H9 (cell line): ENCODE data around the gene CDC42EP5. TPM values are rescaled to one million over a fixed set of nuclear protein-coding genes. Genes with fewer than 3 reads are reported as not detected.

Experiments used
- DNase-seq: peaks from one replicate; pipeline ENCODE4 v3.0.0-alpha.2; 2017
- H2AFZ ChIP-seq: one replicate; pipeline ENCODE4 v1.6.1; 2013; ENCODE audit warnings: mild to moderate bottlenecking, low read length, control low read depth, moderate library complexity
- H2AK5ac ChIP-seq: 2 replicates; pipeline ENCODE4 v1.6.1; 2013; ENCODE audit warnings: low read length, control low read depth, mixed read lengths; ENCODE audit not compliant: insufficient read length
- H2BK120ac ChIP-seq: one replicate; pipeline ENCODE4 v1.6.1; 2013; ENCODE audit warnings: low read depth, mild to moderate bottlenecking, low read length, control low read depth, inconsistent platforms; ENCODE audit not compliant: poor library complexity, severe bottlenecking
- H2BK12ac ChIP-seq: 2 replicates; pipeline ENCODE4 v1.6.1; 2013; ENCODE audit warnings: low read length, control low read depth, mixed read lengths, low read depth; ENCODE audit not compliant: insufficient read length
- H2BK15ac ChIP-seq: 2 replicates; pipeline ENCODE4 v1.6.1; 2013; ENCODE audit warnings: low read depth, low read length, control low read depth
- H2BK20ac ChIP-seq: one replicate; pipeline ENCODE4 v1.6.1; 2013; ENCODE audit warnings: low read depth, mild to moderate bottlenecking, low read length, control low read depth, inconsistent platforms; ENCODE audit not compliant: poor library complexity, severe bottlenecking
- H2BK5ac ChIP-seq: 2 replicates; pipeline ENCODE4 v1.6.1; 2013; ENCODE audit warnings: low read length, control low read depth, mixed read lengths; ENCODE audit not compliant: insufficient read length
- H3K14ac ChIP-seq: 2 replicates; pipeline ENCODE4 v1.6.1; 2013; ENCODE audit warnings: low read length, control low read depth; ENCODE audit not compliant: insufficient read depth
- H3K18ac ChIP-seq: 2 replicates; pipeline ENCODE4 v1.6.1; 2013; ENCODE audit warnings: low read depth, mild to moderate bottlenecking, mixed read lengths, low read length, control low read depth; ENCODE audit not compliant: insufficient read length
- H3K23ac ChIP-seq: 2 replicates; pipeline ENCODE4 v1.6.1; 2013; ENCODE audit warnings: low read length, control low read depth, mixed read lengths, low read depth; ENCODE audit not compliant: insufficient read length
- H3K23me2 ChIP-seq: 2 replicates; pipeline ENCODE4 v1.6.1; 2013; ENCODE audit warnings: low read depth, mild to moderate bottlenecking, mixed read lengths, low read length, control low read depth; ENCODE audit not compliant: insufficient read length, poor library complexity, severe bottlenecking
- H3K27ac ChIP-seq: 2 replicates; pipeline ENCODE4 v1.5.1; 2013; ENCODE audit warnings: low read length, control low read depth, mixed read lengths, low read depth; ENCODE audit not compliant: insufficient read length
- H3K27me3 ChIP-seq: 2 replicates; pipeline ENCODE4 v1.6.1; 2013; ENCODE audit warnings: low read length, control low read depth, inconsistent platforms; ENCODE audit not compliant: insufficient read depth
- H3K4ac ChIP-seq: 2 replicates; pipeline ENCODE4 v1.6.1; 2013; ENCODE audit warnings: low read depth, mild to moderate bottlenecking, control low read depth, inconsistent platforms, low read length, moderate library complexity
- H3K4me1 ChIP-seq: 2 replicates; pipeline ENCODE4 v1.6.1; 2013; ENCODE audit warnings: low read length, control low read depth, inconsistent platforms; ENCODE audit not compliant: insufficient read depth
- H3K4me2 ChIP-seq: 2 replicates; pipeline ENCODE4 v1.6.1; 2013; ENCODE audit warnings: low read length, control low read depth, mixed read lengths; ENCODE audit not compliant: insufficient read length, insufficient read depth
- H3K56ac ChIP-seq: 2 replicates; pipeline ENCODE4 v1.6.1; 2013; ENCODE audit warnings: low read depth, mild to moderate bottlenecking, mixed read lengths, low read length, control low read depth; ENCODE audit not compliant: insufficient read length
- H3K79me1 ChIP-seq: 2 replicates; pipeline ENCODE4 v1.6.1; 2013; ENCODE audit warnings: low read depth, mild to moderate bottlenecking, moderate library complexity, low read length, control low read depth, inconsistent platforms; ENCODE audit not compliant: insufficient read depth, poor library complexity, severe bottlenecking
- H3K79me2 ChIP-seq: 2 replicates; pipeline ENCODE4 v1.6.1; 2013; ENCODE audit warnings: low read length, control low read depth, inconsistent platforms; ENCODE audit not compliant: insufficient read depth
- H3K9ac ChIP-seq: 2 replicates; pipeline ENCODE4 v1.6.1; 2013; ENCODE audit warnings: low read length, control low read depth, mixed read lengths; ENCODE audit not compliant: insufficient read length; ENCODE audit errors: extremely low read depth
- H3K9me3 ChIP-seq: one replicate; pipeline ENCODE4 v1.6.1; 2013; ENCODE audit warnings: low read depth, low read length, inconsistent platforms; ENCODE audit not compliant: control insufficient read depth
- H3T11ph ChIP-seq: one replicate; pipeline ENCODE4 v1.6.1; 2013; ENCODE audit warnings: mild to moderate bottlenecking, low read length, control low read depth, inconsistent platforms
- H4K20me1 ChIP-seq: one replicate; pipeline ENCODE4 v1.6.1; 2013; ENCODE audit not compliant: control insufficient read depth, insufficient read length, insufficient read depth
- H4K5ac ChIP-seq: 2 replicates; pipeline ENCODE4 v1.6.1; 2013; ENCODE audit warnings: low read depth, mild to moderate bottlenecking, mixed read lengths, low read length, control low read depth; ENCODE audit not compliant: insufficient read length
- H4K8ac ChIP-seq: replicated peaks from 2 replicates; pipeline ENCODE4 v1.6.1; 2013; ENCODE audit warnings: low read length, control low read depth, mixed read lengths, low read depth; ENCODE audit not compliant: insufficient read length
- H4K91ac ChIP-seq: 2 replicates; pipeline ENCODE4 v1.6.1; 2013; ENCODE audit warnings: low read depth, mild to moderate bottlenecking, moderate library complexity, mixed read lengths, low read length, control low read depth; ENCODE audit not compliant: insufficient read length
- H3K27ac Mint-ChIP-seq, 3 experiments: 2 replicates in 2 of 3; 3 replicates in 1 of 3; pipeline ENCODE4 v1.8.0; 2020 to 2021; ENCODE audit warnings: mixed read lengths in 3 of 3, mild to moderate bottlenecking in 1 of 3, moderate library complexity in 1 of 3
- H3K27me3 Mint-ChIP-seq: 2 replicates; pipeline ENCODE4 v1.8.0; 2021; ENCODE audit warnings: low read depth, mild to moderate bottlenecking, moderate library complexity, mixed read lengths
- H3K36me3 Mint-ChIP-seq, 3 experiments: 2 replicates in 2 of 3; 3 replicates in 1 of 3; pipeline ENCODE4 v1.8.0; 2020 to 2021; ENCODE audit warnings: low read depth in 3 of 3, mixed read lengths in 3 of 3; ENCODE audit not compliant: insufficient read depth in 1 of 3
- H3K4me1 Mint-ChIP-seq, 2 experiments: 2 replicates each; pipeline ENCODE4 v1.8.0; 2020; ENCODE audit warnings: mixed read lengths in 2 of 2
- H3K4me3 Mint-ChIP-seq, 2 experiments: 2 replicates in 1 of 2; 3 replicates in 1 of 2; pipeline ENCODE4 v1.8.0; 2020 to 2021; ENCODE audit warnings: mild to moderate bottlenecking in 2 of 2, mixed read lengths in 2 of 2, moderate library complexity in 1 of 2
- H3K9me3 Mint-ChIP-seq, 2 experiments: 2 replicates in 1 of 2; 3 replicates in 1 of 2; pipeline ENCODE4 v1.8.0; 2020; ENCODE audit warnings: mild to moderate bottlenecking in 2 of 2, mixed read lengths in 2 of 2, moderate library complexity in 1 of 2
- WGBS: extraction: QIAGEN DNeasy Blood & Tissue Kit; methylation state at CpG from one replicate; pipeline ENCODE4 v1.1.7; 2013; ENCODE audit warnings: missing lambda C conversion rate, low lambda C conversion rate, mixed read lengths; ENCODE audit not compliant: insufficient read length; ENCODE audit errors: extremely low coverage; 5-methylcytosine and 5-hydroxymethylcytosine counted together
- total RNA-seq: library from RNA; stranded (reverse); gene quantifications from 2 replicates; pipeline ENCODE4 v1.2.1, GENCODE V29; 2021
- TF ChIP-seq, protein P1 (sequence below): fragments of 200-600 bp; sonication (generic); conservative IDR thresholded peaks from 3 replicates; pipeline ENCODE4 v1.8.0; 2021; ENCODE audit warnings: antibody characterized with exemption, mild to moderate bottlenecking

The CDC42EP5 gene
- total RNA-seq, 1 experiment from 2014 or later = 1.6 TPM

DNA sequence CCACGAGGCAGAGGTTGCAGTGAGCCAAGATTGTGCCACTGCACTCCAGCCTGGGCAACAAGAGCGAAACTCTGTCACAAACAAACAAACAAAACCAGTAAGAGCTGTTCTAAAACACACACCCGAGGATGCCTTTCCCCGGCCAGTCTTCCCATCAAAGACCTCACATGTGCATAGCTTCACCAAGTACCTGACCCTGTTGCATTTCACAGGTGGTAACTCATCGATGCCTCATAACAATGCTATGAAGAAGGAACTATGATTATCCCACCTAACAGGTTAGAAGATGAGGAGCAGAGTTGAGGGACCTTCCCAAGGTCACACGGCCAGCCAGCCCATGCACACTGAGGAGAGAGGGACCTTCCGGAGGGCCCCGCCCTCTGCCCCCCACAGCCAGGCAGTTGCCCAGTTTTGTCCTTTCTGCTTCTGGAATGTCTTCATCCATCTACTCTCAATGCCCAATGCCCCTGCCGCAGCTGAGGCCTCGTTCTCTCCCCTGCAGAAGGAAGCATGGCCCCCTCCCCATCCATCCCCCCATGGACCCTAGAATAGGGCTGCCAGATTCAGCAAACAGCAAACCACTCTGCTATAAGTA is 40.9 kb downstream of the CDC42EP5 start:
- no CpG with 5 or more reads among the region's 10 CpGs for WGBS
- H2AFZ ChIP-seq = no peak overlapping the region
- no peaks in the 10 kb centered on the region for H4K20me1 ChIP-seq
- H3K14ac ChIP-seq = no peak overlapping the region
- H2AK5ac ChIP-seq = no peak overlapping the region
- H3T11ph ChIP-seq = no peak overlapping the region
- no peak overlapping the region for H3K9ac ChIP-seq
- no peak overlapping the region for H3K23ac ChIP-seq
- H2BK120ac ChIP-seq = no peak overlapping the region
- no peak overlapping the region for H2BK15ac ChIP-seq
- H3K27me3 ChIP-seq = no peaks in the 10 kb centered on the region
- no peaks in the 10 kb centered on the region for H3K9me3 ChIP-seq
- H3K18ac ChIP-seq = no peak overlapping the region
- no peak for DNase-seq
- no peak overlapping the region for H3K4me2 ChIP-seq
- H4K91ac ChIP-seq = no peak overlapping the region
- H3K4me1 ChIP-seq = peaks cover 5% of the 10 kb centered on the region; the same call in 1 of the 2 replicates
- no peak overlapping the region for H4K5ac ChIP-seq
- no peak overlapping the region for H2BK20ac ChIP-seq
- no peaks in the 10 kb centered on the region for H3K79me1 ChIP-seq
- no peak overlapping the region for H2BK12ac ChIP-seq
- H2BK5ac ChIP-seq = no peak overlapping the region
- Mint-ChIP-seq H3K4me3 (no peak overlapping the region; a peak in 1 of 5 replicates), H3K36me3 (peaks cover 0 to 25% (median 20%) of the 10 kb centered on the region in 3 experiments; a peak in 5 of 7 replicates), H3K27ac (no peak overlapping the region), H3K9me3 (no peaks in the 10 kb centered on the region), H3K4me1 (peaks cover 37 to 47% of the 10 kb centered on the region in 2 experiments), H3K27me3 (peaks cover 54% of the 10 kb centered on the region)
- TF ChIP-seq, protein P1, sequence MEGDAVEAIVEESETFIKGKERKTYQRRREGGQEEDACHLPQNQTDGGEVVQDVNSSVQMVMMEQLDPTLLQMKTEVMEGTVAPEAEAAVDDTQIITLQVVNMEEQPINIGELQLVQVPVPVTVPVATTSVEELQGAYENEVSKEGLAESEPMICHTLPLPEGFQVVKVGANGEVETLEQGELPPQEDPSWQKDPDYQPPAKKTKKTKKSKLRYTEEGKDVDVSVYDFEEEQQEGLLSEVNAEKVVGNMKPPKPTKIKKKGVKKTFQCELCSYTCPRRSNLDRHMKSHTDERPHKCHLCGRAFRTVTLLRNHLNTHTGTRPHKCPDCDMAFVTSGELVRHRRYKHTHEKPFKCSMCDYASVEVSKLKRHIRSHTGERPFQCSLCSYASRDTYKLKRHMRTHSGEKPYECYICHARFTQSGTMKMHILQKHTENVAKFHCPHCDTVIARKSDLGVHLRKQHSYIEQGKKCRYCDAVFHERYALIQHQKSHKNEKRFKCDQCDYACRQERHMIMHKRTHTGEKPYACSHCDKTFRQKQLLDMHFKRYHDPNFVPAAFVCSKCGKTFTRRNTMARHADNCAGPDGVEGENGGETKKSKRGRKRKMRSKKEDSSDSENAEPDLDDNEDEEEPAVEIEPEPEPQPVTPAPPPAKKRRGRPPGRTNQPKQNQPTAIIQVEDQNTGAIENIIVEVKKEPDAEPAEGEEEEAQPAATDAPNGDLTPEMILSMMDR = no peak
- H3K23me2 ChIP-seq = peaks cover 3% of the 10 kb centered on the region
- no peak overlapping the region for H4K8ac ChIP-seq
- no peak overlapping the region for H3K27ac ChIP-seq
- no peak overlapping the region for H3K56ac ChIP-seq
- H3K79me2 ChIP-seq = no peaks in the 10 kb centered on the region
- H3K4ac ChIP-seq = no peak overlapping the region
